ENCODE measurements around the gene EVPLL. TPM values are rescaled to one million over a fixed set of nuclear protein-coding genes. Genes with fewer than 3 reads are reported as not detected.

EVPLL gene
- total and polyA plus RNA-seq, 2 of the 4 experiments (the other 2 are of a cell fraction) = not detected

GRCh38 chr17:18363101-18364049 lies 14.2 kb upstream of the EVPLL start, which contains the start of gene SHMT1:
Gene SHMT1, minus strand, starts transcription at chr17:18363550. Its CDS starts 7,569 bp downstream, at chr17:18355981.
- Histone ChIP-seq H2BK5ac (ENCODE audit: low read depth, low read length, poor library complexity, severe bottlenecking) (no peak within 1 kb of the TSS), H3K18ac (ENCODE audit: low read depth, low read length) (no peak within 1 kb of the TSS), H2AK9ac (replicated peaks; ENCODE audit: low read depth, low read length, poor library complexity) (peak within 1 kb of the TSS; percentile 52), H3K4me2 (ENCODE audit: low read depth, low read length) (peak within 1 kb of the TSS; percentile 98), H3K9me1 (ENCODE audit: insufficient read depth, low read length) (0 out of 2 replicates have a peak, but pooled peaks cover 2% of the 10 kb centered on the region), H4K8ac (ENCODE audit: low read depth in 2 of 2, low read length in 2 of 2) (peak within 1 kb of the TSS; percentile 68 to 82; a peak in 3 of 4 replicates), H4K91ac (ENCODE audit: insufficient read depth, low read depth, low read length) (no peak within 1 kb of the TSS), H2AFZ (replicated peaks; ENCODE audit: low read length, poor library complexity) (peak within 1 kb of the TSS; percentile 88), H2BK120ac (ENCODE audit: low read depth, low read length) (no peak within 1 kb of the TSS), H3K4me1 (ENCODE audit: control insufficient read depth, insufficient read depth, low read length) (peaks cover 3% of the 10 kb centered on the region; the same call in 1 of the 2 replicates), H3K36me3 (ENCODE audit: control insufficient read depth, insufficient read depth, low read length) (no peaks in the 10 kb centered on the region), H3K9me3 (ENCODE audit: control insufficient read depth, insufficient read depth, low read length) (no peaks in the 10 kb centered on the region), H2AK5ac (ENCODE audit: low read depth, low read length) (no peak within 1 kb of the TSS), H3K14ac (replicated peaks; ENCODE audit: low read depth, low read length) (peak within 1 kb of the TSS; percentile 10; the same call in 1 of the 2 replicates), H3K56ac (ENCODE audit: extremely low read depth, insufficient read depth, low read length) (no peak within 1 kb of the TSS; the same call in 1 of the 2 replicates), H3K4ac (ENCODE audit: low read depth, low read length) (0 out of 2 replicates have a peak within 1 kb of the TSS, but pooled peaks have one; percentile 3), H3K79me1 (ENCODE audit: low read depth in 1 of 2, low read length in 2 of 2) (peaks cover 6 to 11% of the 10 kb centered on the region in 2 experiments; a peak in 3 of 4 replicates), H2BK20ac (ENCODE audit: low read depth, low read length) (no peak within 1 kb of the TSS), H4K20me1 (ENCODE audit: insufficient read depth, low read length) (no peaks in the 10 kb centered on the region), H3K27me3 (ENCODE audit: control insufficient read depth, insufficient read depth, low read length) (no peaks in the 10 kb centered on the region), H3K27ac (ENCODE audit: insufficient read depth, low read length) (peak within 1 kb of the TSS; percentile 0; the same call in 1 of the 2 replicates), H3K4me3 (ENCODE audit: insufficient read depth, low read depth, low read length) (peak within 1 kb of the TSS; percentile 62), H3K23ac (ENCODE audit: low read depth, low read length) (peak within 1 kb of the TSS; percentile 63; the same call in 1 of the 2 replicates), H4K5ac (ENCODE audit: low read depth, low read length) (no peak within 1 kb of the TSS), H2BK15ac (ENCODE audit: low read depth, low read length) (no peak within 1 kb of the TSS; the same call in 2 of the 3 replicates), H3K9ac (ENCODE audit: low read depth, low read length) (peak within 1 kb of the TSS; percentile 50)
- ChIA-PET POLR2A (ENCODE audit: unreplicated experiment) (no interaction called here), CTCF (no interaction called here)
- DNase-seq (peak; percentile 77), ATAC-seq (ENCODE audit: low read depth) (peak; percentile 100)
- BruUV-seq (replicated peaks) = no TSS peak
- dilution Hi-C loops (cut with HindIII; ENCODE audit: low sequenced_read_pairs, unreplicated experiment) = no loop called here
- TF ChIP-seq CHD1 (IDR thresholded peaks at IDR 0.05; ENCODE audit: low read depth, low read length) = no peak
- peak; percentile 26; the same call in 1 of the 2 replicates for TF ChIP-seq MXI1 (IDR thresholded peaks at IDR 0.05; ENCODE audit: borderline replicate concordance, low read depth, low read length)
- peak; percentile 42; the same call in 1 of the 2 replicates for TF ChIP-seq RFX5 (IDR thresholded peaks at IDR 0.05; ENCODE audit: low read depth, low read length)
- TF ChIP-seq USF2 (IDR thresholded peaks at IDR 0.05; ENCODE audit: low read depth, low read length) = peak; percentile 82
- intact Hi-C loops (cut with micrococcal nuclease) = no loop called here
- in situ Hi-C loops (cut with MboI; ENCODE audit: low sequenced_read_pairs) = no loop called here
- WGBS, 2 experiments (ENCODE audit: extremely low coverage in 2 of 2, insufficient read length in 1 of 2) = 2% methylated on average over 45 of the region's 76 CpGs; no CpG with 5 or more reads in 1 of the 2 experiments
